ENCODE results near the gene CACNA1D. TPM values are rescaled to one million over a fixed set of nuclear protein-coding genes. Genes with fewer than 3 reads are reported as not detected.

Gene CACNA1D
- total RNA-seq, 1 experiment from 2014 or later = 0.24 TPM

DNA sequence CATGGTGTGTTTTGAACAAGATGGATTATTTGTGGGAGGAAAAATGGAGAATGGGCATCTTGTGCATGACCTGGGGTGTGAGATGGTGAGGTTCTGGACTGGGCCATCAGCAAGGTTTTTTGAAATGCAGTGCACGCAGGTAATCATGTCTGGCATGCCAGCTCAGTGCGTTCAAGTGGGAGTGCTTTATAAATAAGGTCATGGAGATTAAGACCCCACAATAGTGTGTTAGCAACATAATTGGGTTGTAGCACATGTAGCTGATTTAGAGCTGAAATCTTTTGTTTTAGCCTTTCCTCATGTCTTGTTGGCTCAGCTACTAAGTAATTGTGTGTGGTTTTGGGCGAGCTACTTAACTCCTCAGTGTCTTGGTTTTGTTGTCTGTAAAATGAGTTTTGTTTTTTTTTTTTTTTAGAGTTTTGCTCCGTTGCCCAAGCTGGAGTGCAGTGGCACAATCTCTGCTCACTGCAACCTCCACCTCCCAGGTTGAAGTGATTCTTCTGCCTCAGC is 3.9 kb upstream of the CACNA1D start:
- in situ Hi-C loops (cut with HindIII; ENCODE audit: low pct_unique_long_range_greater_than_20kb, low sequenced_read_pairs) = no loop called here

DNA sequence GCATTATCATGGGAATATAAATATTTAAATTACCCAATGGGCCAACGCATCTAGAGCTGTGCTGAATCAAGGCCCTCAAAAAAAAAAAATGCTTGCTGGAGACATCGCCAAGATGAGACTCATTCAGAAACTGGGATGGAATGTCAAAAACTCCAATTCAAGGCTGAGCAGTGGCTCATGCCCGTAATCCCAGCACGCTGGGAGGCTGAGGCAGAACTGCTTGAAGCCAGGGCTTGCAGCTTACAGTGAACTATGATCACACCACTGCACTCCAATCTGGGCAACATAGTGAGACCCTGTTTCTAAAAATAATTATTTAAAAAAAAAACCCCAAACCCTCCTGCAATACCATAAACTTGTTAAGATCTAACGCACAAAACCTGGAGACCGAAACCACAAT is 3.1 kb upstream of the CACNA1D start:
- in situ Hi-C loops (cut with HindIII; ENCODE audit: low pct_unique_long_range_greater_than_20kb, low sequenced_read_pairs) = no loop called here

More for the DNA sequence above, 3.9 kb upstream of the CACNA1D start:
- no peak for DNase-seq (ENCODE audit: low read depth)

DNA sequence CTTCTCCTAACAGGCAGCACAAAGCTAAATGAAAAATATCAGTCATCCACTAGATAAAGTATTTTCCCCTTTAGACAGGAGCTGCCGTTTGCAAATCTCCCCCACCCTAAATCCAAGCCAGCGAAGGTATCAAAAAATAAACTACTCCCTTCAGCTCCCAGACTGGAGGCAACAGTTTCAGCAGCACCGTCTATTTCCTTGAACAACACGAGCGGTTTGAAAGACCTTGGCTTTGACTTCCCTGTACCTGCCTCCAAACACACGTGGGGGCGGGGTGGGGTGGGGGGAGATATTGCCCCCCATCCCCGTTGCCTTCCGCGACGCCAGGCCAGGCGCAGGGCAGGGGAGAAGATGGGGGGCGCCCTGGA is 832 bp upstream of the CACNA1D start:
- in situ Hi-C loops (cut with HindIII; ENCODE audit: low pct_unique_long_range_greater_than_20kb, low sequenced_read_pairs) = no loop called here
- no peak for DNase-seq (ENCODE audit: low read depth)

More for the DNA sequence above, 3.1 kb upstream of the CACNA1D start:
- DNase-seq (ENCODE audit: low read depth) = no peak

DNA sequence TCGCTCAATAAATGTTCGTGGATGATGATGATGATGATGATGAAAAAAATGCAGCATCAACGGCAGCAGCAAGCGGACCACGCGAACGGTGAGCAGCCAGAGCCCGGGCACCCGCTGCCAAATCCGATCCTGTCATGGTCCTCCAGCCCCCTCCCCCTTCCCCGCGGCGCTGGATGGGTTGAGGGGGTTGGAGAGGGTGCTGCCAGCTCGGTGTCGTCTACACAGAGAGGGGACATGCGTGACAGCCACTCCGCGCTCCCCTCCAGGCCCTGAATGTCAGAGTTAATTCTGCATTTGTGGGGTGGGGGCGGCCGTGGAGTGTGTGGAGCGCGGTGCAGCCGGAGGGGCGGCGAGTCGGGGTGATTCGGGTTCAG is 722 bp downstream of the CACNA1D start:
- no peak for DNase-seq (ENCODE audit: low read depth)
- in situ Hi-C loops (cut with HindIII; ENCODE audit: low pct_unique_long_range_greater_than_20kb, low sequenced_read_pairs) = no loop called here

DNA sequence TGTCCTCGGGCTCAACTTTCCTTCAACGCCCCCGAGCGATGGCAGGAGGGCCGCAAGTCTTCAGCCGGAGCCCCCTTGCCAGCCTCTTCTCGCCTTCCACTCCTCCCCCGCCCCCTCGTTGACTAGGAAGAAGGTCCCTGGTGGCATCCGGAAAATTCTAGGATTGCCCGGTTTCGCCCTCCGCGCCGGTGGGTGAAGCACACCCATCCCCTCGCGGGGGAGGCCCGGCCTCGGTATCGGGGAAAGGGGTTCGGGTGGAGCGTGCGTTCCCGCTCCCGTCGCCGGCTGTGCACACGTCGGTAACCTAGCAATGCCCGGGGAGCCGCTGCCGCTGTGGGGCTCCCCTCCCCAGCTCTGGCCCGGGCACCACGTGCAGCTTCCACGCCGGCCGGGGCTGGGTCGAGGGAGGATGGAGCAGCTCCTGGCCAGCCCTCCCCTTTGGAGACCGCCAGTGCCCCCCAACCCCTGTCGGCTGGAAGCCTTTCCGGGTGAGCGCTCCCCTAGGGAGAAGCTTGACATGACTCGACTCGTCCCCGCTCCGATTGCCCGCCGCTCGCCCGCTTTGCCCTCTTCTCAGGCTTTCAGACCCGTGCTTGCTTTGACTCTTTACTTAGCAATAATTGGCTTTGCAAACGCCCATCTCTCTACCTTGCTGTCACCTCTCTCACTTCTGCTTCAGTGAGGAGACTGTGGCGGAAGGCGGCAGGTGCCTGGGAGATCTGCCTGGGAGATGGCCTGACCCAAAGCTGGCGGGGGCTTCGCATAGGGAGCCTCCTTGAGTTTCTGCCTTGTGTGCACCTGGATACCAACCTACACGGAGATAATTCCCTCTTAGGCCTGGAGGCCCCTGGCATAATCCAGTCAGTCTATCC is 1.3 kb downstream of the CACNA1D start:
- no peak for DNase-seq (ENCODE audit: low read depth)
- in situ Hi-C loops (cut with HindIII; ENCODE audit: low pct_unique_long_range_greater_than_20kb, low sequenced_read_pairs) = no loop called here

GRCh38 chr3:53496392-53496670 is 1.9 kb downstream of the CACNA1D start:
- in situ Hi-C loops (cut with HindIII; ENCODE audit: low pct_unique_long_range_greater_than_20kb, low sequenced_read_pairs) = no loop called here
- DNase-seq (ENCODE audit: low read depth) = no peak

DNA sequence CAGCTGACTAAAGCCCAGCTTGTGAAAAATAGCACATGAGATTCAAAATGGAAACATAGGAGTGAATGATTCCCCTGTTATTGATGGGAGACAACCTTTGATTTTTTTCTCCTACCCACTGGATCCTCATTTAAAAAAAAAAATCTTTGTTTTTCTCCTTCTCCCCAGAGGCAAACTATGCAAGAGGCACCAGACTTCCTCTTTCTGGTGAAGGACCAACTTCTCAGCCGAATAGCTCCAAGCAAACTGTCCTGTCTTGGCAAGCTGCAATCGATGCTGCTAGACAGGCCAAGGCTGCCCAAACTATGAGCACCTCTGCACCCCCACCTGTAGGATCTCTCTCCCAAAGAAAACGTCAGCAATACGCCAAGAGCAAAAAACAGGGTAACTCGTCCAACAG is 2.6 kb downstream of the CACNA1D start:
- in situ Hi-C loops (cut with HindIII; ENCODE audit: low pct_unique_long_range_greater_than_20kb, low sequenced_read_pairs) = no loop called here
- no peak for DNase-seq (ENCODE audit: low read depth)

- in situ Hi-C loops (cut with HindIII; ENCODE audit: low pct_unique_long_range_greater_than_20kb, low sequenced_read_pairs) = no loop called here
- no peak for DNase-seq (ENCODE audit: low read depth)
These were observed 4.6 kb downstream of the CACNA1D start for GRCh38 chr3:53498806-53499641.

DNA sequence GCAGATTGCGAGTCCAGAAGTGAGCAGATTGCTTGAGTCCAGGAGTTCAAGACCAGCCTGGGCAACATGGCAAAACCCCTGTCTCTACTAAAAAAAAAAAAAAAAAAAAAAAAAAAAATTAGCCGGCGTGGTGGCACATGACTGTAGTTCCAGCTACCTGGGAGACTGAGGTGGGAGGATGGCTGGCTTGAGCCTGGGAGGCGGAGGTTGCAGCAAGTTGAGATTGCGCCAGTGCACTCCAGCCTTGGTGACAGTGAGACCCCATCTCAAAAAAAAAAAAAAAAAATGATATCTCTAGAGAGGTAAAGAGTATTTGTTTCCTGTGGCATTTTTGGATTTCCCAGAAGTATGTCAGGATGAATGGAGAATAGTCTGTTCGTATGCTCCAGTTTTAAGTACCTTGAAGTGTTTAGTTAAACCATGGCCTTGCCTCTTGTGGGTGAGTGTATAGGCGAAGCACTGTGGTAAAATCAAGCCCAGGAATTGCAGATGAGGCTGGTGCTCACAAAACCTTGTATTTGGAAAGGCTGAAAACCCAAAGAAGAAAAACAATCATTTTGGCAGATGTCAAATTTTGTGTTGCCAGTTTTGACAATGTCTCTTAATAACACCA is 5.9 kb downstream of the CACNA1D start:
- no peak for DNase-seq (ENCODE audit: low read depth)
- in situ Hi-C loops (cut with HindIII; ENCODE audit: low pct_unique_long_range_greater_than_20kb, low sequenced_read_pairs) = no loop called here

GRCh38 chr3:53501178-53501577 is 6.8 kb downstream of the CACNA1D start:
- DNase-seq (ENCODE audit: low read depth) = no peak
- in situ Hi-C loops (cut with HindIII; ENCODE audit: low pct_unique_long_range_greater_than_20kb, low sequenced_read_pairs) = no loop called here

DNA sequence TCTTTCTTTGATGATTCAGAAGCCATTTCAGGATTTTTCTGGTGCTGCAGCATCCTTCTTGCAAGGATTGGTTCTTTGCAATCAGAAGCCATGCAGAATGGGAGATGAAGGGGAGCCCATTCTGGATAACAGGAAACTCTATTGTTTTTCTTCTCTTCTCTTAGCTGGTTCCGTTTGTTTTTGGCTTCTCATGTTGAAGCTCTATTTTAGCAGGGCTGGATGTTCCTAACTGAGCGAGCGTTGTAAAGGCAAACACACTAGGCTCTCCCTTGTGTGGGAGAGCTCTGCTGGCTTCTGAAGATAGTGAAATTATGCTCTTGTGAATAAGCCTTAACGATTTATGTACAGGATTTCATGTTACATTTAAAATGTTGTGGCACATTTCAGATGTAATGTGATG is 8.3 kb downstream of the CACNA1D start:
- in situ Hi-C loops (cut with HindIII; ENCODE audit: low pct_unique_long_range_greater_than_20kb, low sequenced_read_pairs) = no loop called here
- DNase-seq (ENCODE audit: low read depth) = no peak

DNA sequence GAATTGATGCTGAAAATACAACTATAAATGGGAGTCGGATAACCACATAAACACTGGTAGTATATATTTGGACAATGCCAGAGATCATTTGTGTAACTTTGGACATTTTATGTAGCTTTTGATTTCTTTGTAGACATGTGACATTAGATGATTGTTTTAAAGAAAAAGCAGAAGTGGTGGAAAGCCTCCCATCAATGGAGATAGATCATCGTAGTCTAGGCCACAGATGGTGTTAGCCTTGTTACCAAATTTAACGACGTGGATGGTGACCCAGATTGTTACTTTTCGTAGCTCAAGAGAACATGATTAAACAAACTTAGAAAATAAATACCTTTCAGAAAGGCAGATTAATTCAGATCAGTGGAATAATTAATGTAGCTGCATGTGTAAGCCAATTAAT is 8.8 kb downstream of the CACNA1D start:
- in situ Hi-C loops (cut with HindIII; ENCODE audit: low pct_unique_long_range_greater_than_20kb, low sequenced_read_pairs) = no loop called here
- no peak for DNase-seq (ENCODE audit: low read depth)

GRCh38 chr3:53506110-53506762 is 11.8 kb downstream of the CACNA1D start:
- in situ Hi-C loops (cut with HindIII; ENCODE audit: low pct_unique_long_range_greater_than_20kb, low sequenced_read_pairs) = no loop called here
- peak; percentile 43 for DNase-seq (ENCODE audit: low read depth)

- in situ Hi-C loops (cut with HindIII; ENCODE audit: low pct_unique_long_range_greater_than_20kb, low sequenced_read_pairs) = no loop called here
- no peak for DNase-seq (ENCODE audit: low read depth)
These were observed 12.3 kb downstream of the CACNA1D start for GRCh38 chr3:53506763-53507145.

GRCh38 chr3:53509494-53509893 is 15.1 kb downstream of the CACNA1D start:
- in situ Hi-C loops (cut with HindIII; ENCODE audit: low pct_unique_long_range_greater_than_20kb, low sequenced_read_pairs) = no loop called here
- no peak for DNase-seq (ENCODE audit: low read depth)

DNA sequence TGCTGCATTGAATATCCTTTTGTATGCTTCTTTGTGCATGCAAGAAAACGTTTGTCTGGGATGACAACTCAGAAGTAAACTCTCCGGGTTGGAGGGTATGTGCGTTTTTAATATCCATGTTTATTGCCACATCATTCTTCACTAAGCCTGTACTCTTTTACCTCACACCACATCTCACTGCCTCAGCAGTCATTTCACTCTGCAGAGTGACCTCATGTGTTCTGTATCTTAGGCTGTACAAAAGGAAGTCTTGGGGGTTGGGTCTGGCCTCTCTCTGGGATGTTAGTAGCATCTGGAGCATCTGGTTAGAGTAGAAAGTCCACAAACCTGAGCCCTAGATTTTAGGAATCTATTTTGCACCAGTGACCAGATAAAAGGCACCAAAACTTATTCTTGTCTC is 16.1 kb downstream of the CACNA1D start:
- in situ Hi-C loops (cut with HindIII; ENCODE audit: low pct_unique_long_range_greater_than_20kb, low sequenced_read_pairs) = no loop called here
- DNase-seq (ENCODE audit: low read depth) = no peak

GRCh38 chr3:53511246-53511645 is 16.8 kb downstream of the CACNA1D start:
- in situ Hi-C loops (cut with HindIII; ENCODE audit: low pct_unique_long_range_greater_than_20kb, low sequenced_read_pairs) = no loop called here
- DNase-seq (ENCODE audit: low read depth) = no peak

GRCh38 chr3:53513556-53514190 is 19.3 kb downstream of the CACNA1D start:
- in situ Hi-C loops (cut with HindIII; ENCODE audit: low pct_unique_long_range_greater_than_20kb, low sequenced_read_pairs) = no loop called here
- peak; percentile 2 for DNase-seq (ENCODE audit: low read depth)

All from Caki2 (cell line).